Breast epithelium (tissue), 3 donors: ENCODE measurements around the gene ZNF319.

ENCODE experiments used
- POLR2A ChIP-seq: fragments of 450-650 bp; IDR thresholded peaks from one replicate; pipeline ENCODE4 v1.6.1; 2016; ENCODE audit warnings: antibody characterized with exemption, mild to moderate bottlenecking, moderate library complexity
- TF ChIP-seq, protein P1 (sequence below), 3 donors: fragments of 450-650 bp; IDR thresholded peaks; one replicate each; pipeline ENCODE4 v1.5.1; 2016 to 2017; ENCODE audit warnings: antibody characterized with exemption in 3 of 3, mild to moderate bottlenecking in 3 of 3, moderate library complexity in 3 of 3

DNA sequence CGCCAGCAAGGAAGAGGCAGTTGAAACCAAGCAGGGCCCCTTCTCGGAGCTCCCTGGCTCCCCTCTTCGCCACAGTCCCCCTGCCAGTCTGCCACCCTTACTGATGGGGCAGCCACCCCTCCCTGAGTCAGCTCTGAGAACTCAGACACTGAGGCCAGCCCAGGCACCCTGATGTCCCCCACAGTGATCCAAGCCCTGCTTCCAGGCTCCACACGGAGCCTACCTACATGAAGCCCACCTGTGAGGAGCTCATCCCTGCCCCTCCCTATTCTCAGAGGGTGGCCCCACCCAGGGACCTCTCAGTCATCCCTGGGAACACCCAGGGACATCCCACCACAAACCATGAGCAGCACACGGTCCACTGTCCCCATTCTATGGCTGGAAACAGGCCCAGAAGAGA is 38.4 kb downstream of the ZNF319 start:
- TF ChIP-seq POLR2A: no peak
- TF ChIP-seq, protein P1, sequence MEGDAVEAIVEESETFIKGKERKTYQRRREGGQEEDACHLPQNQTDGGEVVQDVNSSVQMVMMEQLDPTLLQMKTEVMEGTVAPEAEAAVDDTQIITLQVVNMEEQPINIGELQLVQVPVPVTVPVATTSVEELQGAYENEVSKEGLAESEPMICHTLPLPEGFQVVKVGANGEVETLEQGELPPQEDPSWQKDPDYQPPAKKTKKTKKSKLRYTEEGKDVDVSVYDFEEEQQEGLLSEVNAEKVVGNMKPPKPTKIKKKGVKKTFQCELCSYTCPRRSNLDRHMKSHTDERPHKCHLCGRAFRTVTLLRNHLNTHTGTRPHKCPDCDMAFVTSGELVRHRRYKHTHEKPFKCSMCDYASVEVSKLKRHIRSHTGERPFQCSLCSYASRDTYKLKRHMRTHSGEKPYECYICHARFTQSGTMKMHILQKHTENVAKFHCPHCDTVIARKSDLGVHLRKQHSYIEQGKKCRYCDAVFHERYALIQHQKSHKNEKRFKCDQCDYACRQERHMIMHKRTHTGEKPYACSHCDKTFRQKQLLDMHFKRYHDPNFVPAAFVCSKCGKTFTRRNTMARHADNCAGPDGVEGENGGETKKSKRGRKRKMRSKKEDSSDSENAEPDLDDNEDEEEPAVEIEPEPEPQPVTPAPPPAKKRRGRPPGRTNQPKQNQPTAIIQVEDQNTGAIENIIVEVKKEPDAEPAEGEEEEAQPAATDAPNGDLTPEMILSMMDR (IDR thresholded peaks at IDR 0.05): no peak
